T-helper 1 cell (primary cell): ENCODE data around the gene AMDHD1.
A peak's percentile ranks its signal among the peaks of the same experiment; 100 is the strongest.

ENCODE experiments used
- DNase-seq, 5 donors: peaks; one replicate each; pipeline ENCODE4 v3.0.0-alpha.2; 2012 to 2020

AMDHD1 gene

GRCh38 chr12:95996034-95996658 lies 53.0 kb downstream of the AMDHD1 start, which contains the start of gene HAL:
TSS of gene HAL (minus strand) at chr12:95996344. CDS start at chr12:95995910, 434 bp downstream.
- peak in 1 of 5 donors; percentile 22 for DNase-seq

GRCh38 chr12:95997276-95997675 lies 54.1 kb downstream of the AMDHD1 start:
- no peak for DNase-seq

- peak in 1 of 5 donors; percentile 38 for DNase-seq
These were observed 54.9 kb downstream of the AMDHD1 start for GRCh38 chr12:95997911-95998510.

GRCh38 chr12:95998611-95999286 lies 55.6 kb downstream of the AMDHD1 start:
- DNase-seq, result peak in 3 of 5 donors; percentile 9 to 81 (median 20)

GRCh38 chr12:95999484-95999883 lies 56.4 kb downstream of the AMDHD1 start:
- no peak for DNase-seq

- DNase-seq, result no peak
These were observed 57.7 kb downstream of the AMDHD1 start for GRCh38 chr12:96000858-96001257.

GRCh38 chr12:96006727-96007126 lies 63.6 kb downstream of the AMDHD1 start:
- DNase-seq, result no peak

GRCh38 chr12:96007729-96008128 lies 64.6 kb downstream of the AMDHD1 start:
- no peak for DNase-seq

- no peak for DNase-seq
These were observed 71.9 kb downstream of the AMDHD1 start for GRCh38 chr12:96014943-96015599.

GRCh38 chr12:96015672-96016071 lies 72.5 kb downstream of the AMDHD1 start:
- DNase-seq, result no peak
